ENCODE data around the gene CELF2.

CELF2 gene

GRCh38 chr10:11230498-11231167 lies 213.0 kb downstream of the CELF2 start:
- DNase-seq, result no peak

- no peak for DNase-seq
Measured at GRCh38 chr10:11231285-11231684, 213.6 kb downstream of the CELF2 start.

GRCh38 chr10:11232222-11232961 lies 214.7 kb downstream of the CELF2 start:
- no peak for DNase-seq

GRCh38 chr10:11234857-11235531 lies 217.3 kb downstream of the CELF2 start:
- DNase-seq, result no peak

GRCh38 chr10:11235771-11236170 lies 218.1 kb downstream of the CELF2 start:
- DNase-seq, result no peak

GRCh38 chr10:11236234-11236633 lies 218.6 kb downstream of the CELF2 start:
- no peak for DNase-seq

- DNase-seq, result no peak
Measured at GRCh38 chr10:11237571-11237970, 219.9 kb downstream of the CELF2 start.

GRCh38 chr10:11238893-11239292 lies 221.2 kb downstream of the CELF2 start:
- DNase-seq, result no peak

GRCh38 chr10:11240641-11241040 lies 223.0 kb downstream of the CELF2 start:
- DNase-seq, result no peak

GRCh38 chr10:11242443-11243387 lies 225.0 kb downstream of the CELF2 start:
- peak; percentile 46 for DNase-seq

GRCh38 chr10:11243425-11244222 lies 226.0 kb downstream of the CELF2 start:
- DNase-seq, result peak; percentile 67

- no peak for DNase-seq
Measured at GRCh38 chr10:11245095-11245479, 227.4 kb downstream of the CELF2 start.

- DNase-seq, result no peak
Measured at GRCh38 chr10:11245510-11245909, 227.8 kb downstream of the CELF2 start.

GRCh38 chr10:11245981-11246590 lies 228.4 kb downstream of the CELF2 start:
- no peak for DNase-seq

- no peak for DNase-seq
Measured at GRCh38 chr10:11246752-11247467, 229.2 kb downstream of the CELF2 start.

- DNase-seq, result no peak
Measured at GRCh38 chr10:11249152-11249807, 231.6 kb downstream of the CELF2 start.

- no peak for DNase-seq
Measured at GRCh38 chr10:11249808-11250195, 232.1 kb downstream of the CELF2 start.

GRCh38 chr10:11250304-11250703 lies 232.6 kb downstream of the CELF2 start:
- DNase-seq, result no peak

GRCh38 chr10:11252887-11253286 lies 235.2 kb downstream of the CELF2 start:
- no peak for DNase-seq

Measured in fibroblast of skin of abdomen (primary cell).